A673 (cell line): ENCODE results near the gene SARDH. TPM values are rescaled to one million over a fixed set of nuclear protein-coding genes. Genes with fewer than 3 reads are reported as not detected.

Source experiments
- BruUV-seq: library from RNA; stranded (reverse); fragments of 400-500 nt; replicated peaks from 2 replicates; lab custom pipeline; 2021; lab: Mats Ljungman, UMichigan
- CTCF ChIA-PET: fragments of 300-600 bp; sonication (Branson Sonifier 250); formaldehyde crosslinking; loops from one replicate; lab custom pipeline; 2022; ENCODE audit warnings: antibody characterized with exemption; lab: Charles Lee
- POLR2A ChIA-PET: fragments of 300-600 bp; sonication (Branson Sonifier 250); formaldehyde crosslinking; loops from one replicate; lab custom pipeline; 2022; ENCODE audit warnings: antibody characterized with exemption; ENCODE audit not compliant: low non-redundant PET; lab: Charles Lee
- DNase-seq: peaks from one replicate; pipeline ENCODE4 v3.0.0-alpha.2; 2015; ENCODE audit warnings: low spot score
- H3K27ac ChIP-seq: fragments of 200-600 bp; sonication (generic); 2 replicates; pipeline ENCODE4 v1.5.1; 2016; ENCODE audit warnings: mixed run types, low read depth, mild to moderate bottlenecking, mixed read lengths, antibody characterized with exemption, low read length; ENCODE audit not compliant: poor library complexity, severe bottlenecking
- H3K27me3 ChIP-seq: fragments of 200-600 bp; sonication (generic); replicated peaks from 2 replicates; pipeline ENCODE4 v1.6.1; 2017; ENCODE audit warnings: mixed run types, low read depth, mild to moderate bottlenecking, mixed read lengths, antibody characterized with exemption, low read length; ENCODE audit not compliant: insufficient read depth, poor library complexity
- H3K36me3 ChIP-seq: fragments of 200-600 bp; sonication (generic); 2 replicates; pipeline ENCODE4 v1.6.1; 2016; ENCODE audit warnings: mixed run types, mild to moderate bottlenecking, mixed read lengths, antibody characterized with exemption, low read length; ENCODE audit not compliant: insufficient read depth, poor library complexity, severe bottlenecking
- H3K4me1 ChIP-seq: fragments of 200-600 bp; sonication (generic); 2 replicates; pipeline ENCODE4 v1.6.1; 2017; ENCODE audit warnings: mixed run types, mild to moderate bottlenecking, mixed read lengths, antibody characterized with exemption, low read length; ENCODE audit not compliant: insufficient read depth, poor library complexity, severe bottlenecking
- H3K4me3 ChIP-seq: fragments of 200-600 bp; sonication (generic); 2 replicates; pipeline ENCODE4 v1.5.1; 2016; ENCODE audit warnings: low read depth, mixed run types, mild to moderate bottlenecking, mixed read lengths, low read length; ENCODE audit not compliant: poor library complexity, severe bottlenecking
- H3K9me3 ChIP-seq: fragments of 200-600 bp; sonication (generic); 2 replicates; pipeline ENCODE4 v1.6.1; 2016; ENCODE audit warnings: mixed run types, low read depth, mild to moderate bottlenecking, mixed read lengths, antibody characterized with exemption, low read length; ENCODE audit not compliant: poor library complexity, severe bottlenecking
- CTCF ChIP-seq: fragments of 300-800, 200-600 bp; sonication (generic); conservative IDR thresholded peaks from 2 replicates; pipeline ENCODE4 v1.5.1; 2017; ENCODE audit warnings: low read depth, mild to moderate bottlenecking, antibody characterized with exemption, low read length, moderate library complexity, mixed read lengths
- EZH2 ChIP-seq: fragments of 200-600 bp; sonication (generic); IDR thresholded peaks from 2 replicates; pipeline ENCODE4 v1.6.1; 2017; ENCODE audit warnings: borderline replicate concordance, low read depth, mild to moderate bottlenecking, mixed read lengths, antibody characterized with exemption, low read length; ENCODE audit not compliant: poor library complexity, severe bottlenecking
- intact Hi-C: fragments of 100-400 bp; cut with micrococcal nuclease; formaldehyde crosslinking; loops from one replicate; pipeline ENCODE4 v1.10.0; 2022; ENCODE audit not compliant: unreplicated experiment
- total RNA-seq: library from RNA; stranded (reverse); gene quantifications from 2 replicates; pipeline ENCODE4 v1.2.3, GENCODE V29; 2021

The SARDH gene
- total RNA-seq, 1 experiment from 2014 or later, result 0.37 TPM

- CTCF ChIA-PET, result interaction anchor here (1.0 kb wide), 1 partner anchor 27 kb away, joined by 3 read pairs; no protein-coding TSS in a partner anchor
Measured at GRCh38 chr9:133769511-133770075, 31.4 kb upstream of the SARDH start.

GRCh38 chr9:133768859-133769510 lies 30.8 kb upstream of the SARDH start:
- no peaks in the 10 kb centered on the region for H3K27me3 ChIP-seq
- CTCF ChIA-PET, result no interaction called here
- H3K4me1 ChIP-seq, result no peaks in the 10 kb centered on the region
- TF ChIP-seq CTCF (0 out of 2 replicates have a peak, but pooled peaks have one; percentile 31), EZH2 (no peak)
- DNase-seq, result no peak
- no peak overlapping the region for H3K27ac ChIP-seq
- intact Hi-C loops, result no loop called here
- BruUV-seq, result no TSS peak
- H3K9me3 ChIP-seq, result no peaks in the 10 kb centered on the region
- no peak overlapping the region for H3K4me3 ChIP-seq
- H3K36me3 ChIP-seq, result peaks cover 7% of the 10 kb centered on the region
- POLR2A ChIA-PET, result no interaction called here

More at GRCh38 chr9:133769511-133770075, 31.4 kb upstream of the SARDH start:
- no peaks in the 10 kb centered on the region for H3K4me1 ChIP-seq
- POLR2A ChIA-PET, result no interaction called here
- no peak for DNase-seq
- H3K36me3 ChIP-seq, result peaks cover 12% of the 10 kb centered on the region
- no peaks in the 10 kb centered on the region for H3K9me3 ChIP-seq
- H3K27me3 ChIP-seq, result no peaks in the 10 kb centered on the region
- intact Hi-C loops, result no loop called here
- TF ChIP-seq EZH2, result no peak
- TF ChIP-seq CTCF, result no peak
- no peak overlapping the region for H3K4me3 ChIP-seq
- no peak overlapping the region for H3K27ac ChIP-seq
- no TSS peak for BruUV-seq

GRCh38 chr9:133768371-133768858 lies 30.3 kb upstream of the SARDH start:
- no peak for DNase-seq
- ChIA-PET CTCF (no interaction called here), POLR2A (no interaction called here)
- Histone ChIP-seq H3K27ac (no peak overlapping the region), H3K9me3 (no peaks in the 10 kb centered on the region), H3K27me3 (no peaks in the 10 kb centered on the region), H3K36me3 (peaks cover 7% of the 10 kb centered on the region), H3K4me3 (no peak overlapping the region), H3K4me1 (no peaks in the 10 kb centered on the region)
- intact Hi-C loops, result no loop called here
- TF ChIP-seq EZH2 (no peak), CTCF (no peak)
- no TSS peak for BruUV-seq
